ENCODE measurements around the gene ALG9. TPM values are rescaled to one million over a fixed set of nuclear protein-coding genes. Genes with fewer than 3 reads are reported as not detected.
"Not testable (repeated sequence)": the region's sequence is repeated elsewhere in the genome, so short reads cannot be mapped to it uniquely, and the experiment has no call there.

ALG9 gene
- total RNA-seq, 3 donors from 2014 or later, result 31.8 to 46.2 (median 43.9) TPM

GRCh38 chr11:111906680-111907079 is 35.3 kb upstream of the ALG9 start:
- no peak for TF ChIP-seq POLR2AphosphoS5 (IDR thresholded peaks at IDR 0.05)
- no peak overlapping the region for H3K27ac ChIP-seq
- no peaks in the 10 kb centered on the region for H3K27me3 ChIP-seq
- no peaks in the 10 kb centered on the region for H3K9me3 ChIP-seq
- H3K4me1 ChIP-seq, result no peaks in the 10 kb centered on the region
- no peak for DNase-seq (ENCODE audit: low spot score in 2 of 2)
- intact Hi-C loops (cut with DNase I; ENCODE audit: low total_unique reads), result no loop called here
- no peak overlapping the region for H3K4me3 ChIP-seq
- no peaks in the 10 kb centered on the region for H3K36me3 ChIP-seq

GRCh38 chr11:111905411-111905810 is 34.0 kb upstream of the ALG9 start:
- Histone ChIP-seq H3K27ac (no peak overlapping the region), H3K36me3 (no peaks in the 10 kb centered on the region), H3K4me3 (no peak overlapping the region), H3K4me1 (no peaks in the 10 kb centered on the region), H3K9me3 (no peaks in the 10 kb centered on the region), H3K27me3 (no peaks in the 10 kb centered on the region)
- no peak for DNase-seq (ENCODE audit: low spot score in 2 of 2)
- TF ChIP-seq POLR2AphosphoS5 (IDR thresholded peaks at IDR 0.05) (no peak), POLR2A (IDR thresholded peaks at IDR 0.05) (no peak), CTCF (IDR thresholded peaks at IDR 0.05) (no peak)
- intact Hi-C loops (cut with DNase I; ENCODE audit: low total_unique reads), result no loop called here

- intact Hi-C loops (cut with DNase I; ENCODE audit: low total_unique reads), result no loop called here
Measured at GRCh38 chr11:111886844-111887243, 15.5 kb upstream of the ALG9 start.

GRCh38 chr11:111886032-111886431 is 14.7 kb upstream of the ALG9 start:
- Histone ChIP-seq H3K36me3 (no peaks in the 10 kb centered on the region), H3K4me1 (no peaks in the 10 kb centered on the region), H3K27ac (no peak overlapping the region), H3K9me3 (no peaks in the 10 kb centered on the region), H3K27me3 (no peaks in the 10 kb centered on the region), H3K4me3 (no peak overlapping the region)
- TF ChIP-seq POLR2A (IDR thresholded peaks at IDR 0.05), result no peak
- no peak for TF ChIP-seq CTCF (IDR thresholded peaks at IDR 0.05)
- intact Hi-C loops (cut with DNase I; ENCODE audit: low total_unique reads), result no loop called here
- no peak for DNase-seq (ENCODE audit: low spot score in 2 of 2)

More at GRCh38 chr11:111886844-111887243, 15.5 kb upstream of the ALG9 start:
- Histone ChIP-seq H3K27ac (no peak overlapping the region), H3K36me3 (no peaks in the 10 kb centered on the region), H3K4me3 (no peak overlapping the region), H3K9me3 (no peaks in the 10 kb centered on the region), H3K27me3 (no peaks in the 10 kb centered on the region), H3K4me1 (no peaks in the 10 kb centered on the region)
- DNase-seq (ENCODE audit: low spot score in 2 of 2), result no peak
- TF ChIP-seq POLR2AphosphoS5 (IDR thresholded peaks at IDR 0.05) (no peak), POLR2A (IDR thresholded peaks at IDR 0.05) (no peak), CTCF (IDR thresholded peaks at IDR 0.05) (no peak)

- H3K9me3 ChIP-seq; H3K36me3 ChIP-seq; H3K4me3 ChIP-seq; intact Hi-C loops (cut with DNase I; ENCODE audit: low total_unique reads); H3K4me1 ChIP-seq; H3K27ac ChIP-seq; H3K27me3 ChIP-seq; DNase-seq (ENCODE audit: low spot score in 2 of 2): not testable (repeated sequence)
Measured at GRCh38 chr11:111885053-111885452, 13.7 kb upstream of the ALG9 start.

DNA sequence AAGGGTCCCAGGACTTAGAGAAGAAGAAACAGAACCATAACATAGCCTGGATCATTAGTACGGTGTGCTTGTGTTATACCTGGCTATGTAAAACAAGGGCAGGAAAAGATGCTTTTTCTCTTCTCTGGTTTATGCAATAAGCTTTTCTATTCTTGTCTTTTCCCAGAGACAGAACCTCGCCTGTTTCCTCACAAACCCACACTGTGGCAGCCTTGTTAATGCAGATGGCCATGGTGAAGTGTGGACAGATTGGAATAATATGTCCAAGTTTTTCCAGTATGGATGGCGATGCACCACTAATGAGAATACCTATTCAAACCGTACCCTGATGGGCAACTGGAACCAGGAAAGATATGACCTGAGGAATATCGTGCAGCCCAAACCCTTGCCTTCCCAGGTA is 10.8 kb upstream of the ALG9 start:
- Histone ChIP-seq H3K9me3 (no peaks in the 10 kb centered on the region), H3K36me3 (no peaks in the 10 kb centered on the region), H3K4me1 (no peaks in the 10 kb centered on the region), H3K27ac (no peak overlapping the region), H3K27me3 (no peaks in the 10 kb centered on the region), H3K4me3 (no peak overlapping the region)
- intact Hi-C loops (cut with DNase I; ENCODE audit: low total_unique reads), result no loop called here
- no peak for TF ChIP-seq CTCF (IDR thresholded peaks at IDR 0.05)
- DNase-seq (ENCODE audit: low spot score in 2 of 2), result no peak

Data from breast epithelium (tissue), 4 donors.